Activated CD4-positive, alpha-beta T cell treated with anti-CD3 and anti-CD28 coated beads, Interleukin-2, Interleukin-6, amounts not matched to agents 100 ng/mL and 50 ng/mL, durations not matched to agents 16 hours and 8 hours (primary cell): ENCODE data around the gene FAM124A.

Experiments
- DNase-seq: peaks from one replicate; pipeline ENCODE4 v3.0.0-alpha.2; 2020

Gene FAM124A, protein sequence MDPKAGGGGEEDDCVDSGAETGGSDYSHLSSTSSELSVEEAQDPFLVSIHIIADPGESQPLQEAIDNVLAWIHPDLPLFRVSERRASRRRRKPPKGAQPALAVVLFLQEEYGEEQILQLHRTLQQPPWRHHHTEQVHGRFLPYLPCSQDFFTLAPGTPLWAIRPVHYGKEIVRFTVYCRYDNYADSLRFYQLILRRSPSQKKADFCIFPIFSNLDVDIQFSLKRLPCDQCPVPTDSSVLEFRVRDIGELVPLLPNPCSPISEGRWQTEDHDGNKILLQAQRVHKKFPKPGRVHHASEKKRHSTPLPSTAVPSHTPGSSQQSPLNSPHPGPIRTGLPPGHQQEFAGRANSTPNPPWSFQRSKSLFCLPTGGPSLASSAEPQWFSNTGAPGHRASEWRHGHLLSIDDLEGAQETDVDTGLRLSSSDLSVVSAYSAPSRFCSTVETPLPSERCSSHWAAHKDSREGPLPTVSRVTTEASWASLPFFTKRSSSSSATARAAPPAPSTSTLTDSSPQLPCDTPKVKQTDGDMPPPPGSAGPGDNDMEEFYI

GRCh38 chr13:51222037-51222685 is at the start of gene FAM124A:
Gene FAM124A (plus strand): TSS chr13:51222398. CDS start chr13:51222502, 104 bp downstream.
- peak; percentile 60 for DNase-seq

GRCh38 chr13:51175021-51175420 is 47.2 kb upstream of the FAM124A start:
- no peak for DNase-seq

DNA sequence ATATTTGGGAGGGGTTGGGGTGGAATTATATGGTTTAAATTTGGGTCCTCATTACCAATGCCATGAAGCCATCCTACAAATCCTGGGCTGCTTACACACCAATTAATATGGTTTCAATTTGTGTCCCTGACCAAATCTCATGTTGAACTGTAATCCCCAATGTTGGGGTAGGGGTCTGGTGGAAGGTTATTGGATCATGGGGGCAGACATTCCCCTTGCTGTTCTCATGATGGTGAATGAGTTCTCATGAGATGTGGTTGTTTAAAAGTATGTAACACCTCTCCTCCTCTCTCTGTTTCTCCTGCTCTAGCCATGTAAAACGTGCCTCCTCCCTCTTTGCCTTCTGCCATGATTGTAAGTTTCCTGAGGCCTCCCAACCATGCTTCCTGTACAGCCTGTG is 46.6 kb upstream of the FAM124A start:
- no peak for DNase-seq

GRCh38 chr13:51177188-51177587 is 45.0 kb upstream of the FAM124A start:
- no peak for DNase-seq

- no peak for DNase-seq
Measured at GRCh38 chr13:51178456-51179074, 43.6 kb upstream of the FAM124A start.

DNA sequence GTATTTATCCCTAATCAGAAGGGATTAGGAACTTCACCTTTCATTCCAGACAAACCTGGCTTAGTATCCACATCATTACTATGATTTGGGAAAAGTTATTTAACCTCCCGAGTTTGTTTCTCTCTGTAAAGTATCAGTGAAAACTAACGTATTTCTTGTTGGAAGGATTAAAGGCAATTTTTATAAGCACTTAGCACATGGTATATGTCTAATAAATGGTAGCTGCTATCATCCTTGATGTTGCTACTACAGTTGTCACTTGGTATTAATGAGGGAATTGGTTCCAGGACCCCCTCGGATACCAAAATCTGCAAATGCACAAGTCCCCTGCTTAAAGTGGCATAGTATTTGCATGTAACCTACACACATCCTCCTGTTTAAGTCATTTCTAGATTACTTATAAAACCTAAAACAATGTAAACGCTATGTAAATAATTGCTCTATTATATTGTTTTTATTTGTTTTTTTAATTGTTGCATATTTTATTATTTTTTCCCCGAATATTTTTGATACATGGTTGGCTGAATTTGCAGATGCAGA is 42.7 kb upstream of the FAM124A start:
- no peak for DNase-seq

DNA sequence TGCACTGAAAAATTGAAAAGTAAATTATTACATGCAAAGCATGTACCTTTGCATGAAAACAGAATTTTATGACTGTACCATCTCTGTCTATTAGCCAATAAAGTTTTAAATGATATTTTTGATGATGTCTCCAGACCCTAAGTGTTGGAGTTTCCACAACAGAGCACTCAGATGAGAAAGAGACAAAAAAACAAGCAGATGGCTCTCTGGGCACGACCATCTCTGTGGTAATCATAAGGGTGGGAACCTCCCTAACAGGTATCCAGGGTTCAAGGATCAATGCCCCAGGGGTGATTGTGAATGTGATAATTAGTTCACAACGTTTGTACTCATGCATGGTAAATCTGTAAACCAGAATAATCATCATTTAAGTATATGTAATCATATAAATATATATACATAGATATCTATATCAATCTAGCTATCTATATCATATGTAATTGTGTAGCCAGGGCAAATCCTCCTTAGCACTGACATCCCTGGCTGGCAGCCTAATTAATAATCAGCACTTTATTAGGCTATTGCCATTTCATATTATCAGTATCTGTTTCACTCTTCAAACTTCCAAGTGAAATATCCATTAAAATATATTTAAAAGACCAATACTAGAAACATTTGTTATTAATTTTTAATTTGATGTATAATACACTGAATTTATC is 41.2 kb upstream of the FAM124A start:
- DNase-seq = no peak

DNA sequence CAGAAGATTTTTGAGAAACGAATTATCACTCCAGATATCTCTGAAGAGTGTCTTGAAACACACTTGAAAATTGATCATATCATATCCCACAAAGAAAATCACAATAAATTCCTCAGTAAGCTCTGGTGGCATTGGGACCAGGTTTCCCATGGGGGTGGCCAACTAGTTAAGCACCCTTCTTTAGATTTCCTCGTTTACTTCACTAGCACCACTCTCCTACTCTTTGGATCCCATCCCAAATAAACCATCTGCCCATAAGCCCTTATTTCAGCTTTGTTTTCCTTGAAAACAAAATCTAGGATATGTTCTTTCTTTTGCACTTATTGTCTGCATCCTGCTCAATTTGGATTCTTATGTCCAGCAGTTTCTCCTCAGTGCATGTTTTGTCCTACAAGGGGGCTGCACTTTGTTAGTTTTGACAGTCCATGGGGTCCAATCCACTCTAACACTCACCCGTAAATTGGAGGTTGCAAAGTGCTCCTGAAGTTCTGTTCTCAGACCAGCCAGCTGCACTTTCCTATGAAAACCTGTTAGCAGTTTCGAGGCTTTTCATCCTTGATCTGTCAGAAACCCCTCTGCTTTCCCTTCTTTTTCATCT is 40.3 kb upstream of the FAM124A start:
- DNase-seq = no peak

DNA sequence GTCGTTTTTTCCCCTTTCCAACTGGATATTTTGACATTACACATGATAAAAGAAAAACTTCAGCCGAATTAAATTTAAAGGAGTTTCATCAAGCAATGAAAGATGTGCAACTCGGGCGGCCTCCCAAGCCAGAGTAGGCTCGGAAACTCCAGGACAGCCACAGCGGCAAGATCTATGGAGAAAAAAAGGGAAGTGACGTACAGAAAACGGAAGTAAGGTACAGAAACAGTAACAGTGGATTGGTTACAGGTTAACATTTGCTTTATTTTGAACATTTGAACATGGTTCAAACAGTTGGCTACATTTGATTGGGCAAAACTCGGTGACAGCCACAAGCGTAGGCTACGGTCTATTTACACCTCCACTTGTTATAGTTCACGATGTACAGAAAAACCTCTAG is 30.5 kb upstream of the FAM124A start:
- DNase-seq = no peak

DNA sequence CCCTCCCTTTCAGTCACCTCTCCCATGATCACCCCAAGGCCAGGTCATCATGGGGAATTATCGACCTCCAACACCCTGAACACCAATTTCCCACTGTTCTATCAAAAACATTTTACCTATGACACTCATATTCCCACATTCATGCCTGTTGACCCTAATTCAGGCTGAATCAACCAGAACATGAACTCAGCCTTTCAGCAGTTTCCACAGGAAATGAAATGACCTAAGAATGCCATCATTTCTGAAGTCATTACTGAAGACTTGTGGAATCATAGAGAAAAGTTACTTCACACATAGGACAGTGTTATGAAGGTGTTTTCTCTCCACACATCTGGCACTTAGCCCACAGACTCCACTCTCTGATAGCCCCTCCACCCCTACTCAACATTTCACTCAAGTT is 29.9 kb upstream of the FAM124A start:
- peak; percentile 14 for DNase-seq

DNA sequence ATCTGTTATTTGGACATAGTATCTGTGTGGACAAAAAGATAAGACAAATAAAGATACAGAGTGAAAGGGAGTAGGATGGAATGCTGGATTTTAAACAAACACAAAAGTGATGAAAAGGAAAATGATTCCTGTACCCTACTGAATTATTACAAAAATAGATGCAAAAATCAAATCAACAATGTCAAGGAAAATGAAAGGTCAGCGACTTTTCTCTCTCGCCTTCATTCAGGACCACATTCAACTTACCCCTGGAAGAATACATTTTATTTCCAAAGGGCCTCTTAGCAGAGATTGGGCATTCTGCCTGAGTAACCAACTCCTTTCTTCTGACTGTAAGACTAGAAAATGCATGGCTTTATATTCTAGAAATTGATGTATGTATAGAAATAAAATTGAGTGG is 28.8 kb upstream of the FAM124A start:
- no peak for DNase-seq

GRCh38 chr13:51194942-51195341 is 27.3 kb upstream of the FAM124A start:
- DNase-seq = no peak

DNA sequence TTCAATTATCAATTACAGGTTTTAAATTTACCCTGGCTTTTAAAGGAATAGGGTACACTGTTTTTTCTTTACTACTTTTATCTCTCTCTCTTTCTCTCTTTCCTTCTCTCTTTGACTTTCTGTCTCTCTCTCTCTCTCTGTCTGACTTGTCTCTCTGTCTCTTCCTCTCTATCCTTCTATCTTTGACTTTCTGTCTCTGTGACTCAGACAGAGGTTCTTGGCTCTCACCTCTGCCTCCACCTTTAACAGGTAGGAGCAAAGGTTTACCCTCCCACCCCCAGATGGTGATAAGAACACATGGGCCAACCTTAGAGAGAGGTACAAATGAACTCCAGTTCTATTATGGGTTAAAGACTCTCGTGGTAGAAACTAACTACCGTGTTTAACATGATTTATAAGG is 20.3 kb upstream of the FAM124A start:
- no peak for DNase-seq

DNA sequence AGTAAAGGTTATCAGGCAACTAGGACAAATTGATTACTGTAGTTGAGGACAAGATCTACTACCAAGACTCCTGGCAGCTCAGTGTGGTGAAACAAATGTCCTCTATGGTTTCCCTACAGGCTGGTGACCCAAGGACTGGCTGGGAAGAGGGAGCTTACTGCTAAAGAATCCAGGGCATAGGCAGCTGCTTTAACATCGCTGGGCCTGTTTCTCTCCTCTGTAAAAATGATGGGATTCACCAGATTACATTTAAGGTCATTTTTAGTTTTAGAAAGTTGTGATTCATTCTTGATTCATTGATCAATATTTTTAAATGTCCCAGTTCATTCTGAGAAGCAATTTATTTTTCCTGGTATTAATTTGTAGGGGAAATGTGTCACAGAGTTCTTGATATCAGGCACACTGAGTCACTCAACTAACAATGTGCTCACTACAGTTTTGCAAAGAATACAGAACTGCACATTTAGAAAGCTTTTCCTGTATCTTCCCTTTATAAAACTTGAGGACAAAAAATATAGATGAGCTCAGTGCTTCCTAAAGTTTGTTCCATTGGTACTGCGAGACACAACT is 19.6 kb upstream of the FAM124A start:
- DNase-seq = no peak

GRCh38 chr13:51206584-51206983 is 15.6 kb upstream of the FAM124A start:
- no peak for DNase-seq

DNA sequence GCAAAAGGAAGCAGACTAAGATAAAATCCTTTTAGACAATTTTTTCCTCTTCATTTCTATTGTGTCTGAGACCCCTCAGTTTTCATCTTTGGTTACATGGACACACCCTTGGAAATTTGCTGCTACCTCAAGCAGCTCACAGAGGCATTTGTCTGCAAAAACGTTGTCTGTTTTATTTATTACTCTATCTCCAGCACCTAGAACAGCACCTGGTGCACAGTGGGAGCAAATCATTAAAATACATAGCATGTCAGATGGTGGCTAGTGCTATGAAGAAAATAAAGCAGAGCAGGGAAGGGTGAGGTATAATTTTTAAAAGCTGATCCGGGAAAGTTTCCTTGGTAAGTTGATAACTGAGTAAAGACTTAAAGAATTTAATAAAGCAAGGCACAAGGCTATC is 14.3 kb upstream of the FAM124A start:
- no peak for DNase-seq

- DNase-seq = no peak
Measured at GRCh38 chr13:51208716-51209115, 13.5 kb upstream of the FAM124A start.

DNA sequence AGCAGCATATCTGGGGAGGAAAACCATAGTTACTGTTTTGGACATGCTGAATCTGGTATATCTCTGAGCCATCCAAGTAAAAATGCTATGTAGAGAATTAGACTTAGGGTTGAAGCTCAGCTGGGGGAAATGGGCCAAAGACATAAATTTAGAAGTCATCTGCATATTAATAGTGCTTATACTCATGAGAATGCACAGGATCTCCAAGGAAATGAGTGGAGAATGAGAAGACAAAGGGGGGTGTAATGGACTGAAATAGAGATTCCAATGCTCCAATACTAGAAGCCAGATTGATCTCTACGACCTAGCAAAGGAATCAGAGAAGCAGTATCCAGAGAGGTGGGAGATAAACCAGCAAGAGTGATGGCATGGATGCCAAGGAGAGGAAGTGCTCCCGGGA is 10.3 kb upstream of the FAM124A start:
- no peak for DNase-seq

DNA sequence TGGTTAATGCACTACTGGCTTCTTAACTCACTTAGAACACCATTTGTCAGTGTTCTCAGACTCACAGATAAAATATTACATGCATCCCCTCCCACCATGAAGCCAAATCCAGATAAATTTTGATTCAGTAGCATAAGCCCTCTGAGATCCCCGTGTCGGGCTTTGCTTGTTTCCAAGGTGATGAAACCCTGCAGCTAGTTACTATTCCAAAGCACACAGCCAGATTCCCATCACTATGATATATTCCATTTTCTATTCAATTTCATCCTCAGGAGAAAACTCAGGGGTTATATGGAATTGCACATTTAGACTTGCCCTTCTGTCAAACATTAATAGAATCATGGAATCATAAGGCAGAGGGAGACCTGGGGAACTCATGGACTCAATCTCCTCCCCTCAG is 9.4 kb upstream of the FAM124A start:
- no peak for DNase-seq

DNA sequence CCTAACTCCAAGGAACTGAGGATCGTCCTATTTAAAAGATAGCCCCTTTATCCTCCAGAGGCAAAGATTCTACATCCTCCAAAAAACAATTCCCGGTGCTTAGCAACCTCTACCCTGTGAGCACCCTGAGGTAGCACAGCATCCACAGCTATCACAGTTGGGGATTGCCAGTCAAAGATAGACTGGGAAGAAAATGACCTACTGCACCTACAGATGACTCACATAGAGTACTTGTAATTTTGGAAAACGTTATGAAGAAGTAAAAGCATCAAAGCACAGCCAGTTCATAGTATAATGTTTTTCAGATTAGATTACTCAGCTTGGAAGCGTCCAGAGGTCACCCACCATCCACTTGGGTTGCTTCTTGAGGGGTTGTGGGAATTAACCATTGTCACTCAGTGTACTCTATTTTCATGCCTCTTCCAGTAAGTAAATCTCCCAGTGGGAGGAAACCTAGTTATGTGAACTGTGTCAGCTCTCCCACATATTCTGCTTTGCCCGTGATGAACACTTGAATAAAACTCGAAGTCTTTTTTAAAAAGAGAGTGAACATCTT is 8.9 kb upstream of the FAM124A start:
- DNase-seq = no peak

- DNase-seq = no peak
Measured at GRCh38 chr13:51218626-51219025, 3.6 kb upstream of the FAM124A start.

DNA sequence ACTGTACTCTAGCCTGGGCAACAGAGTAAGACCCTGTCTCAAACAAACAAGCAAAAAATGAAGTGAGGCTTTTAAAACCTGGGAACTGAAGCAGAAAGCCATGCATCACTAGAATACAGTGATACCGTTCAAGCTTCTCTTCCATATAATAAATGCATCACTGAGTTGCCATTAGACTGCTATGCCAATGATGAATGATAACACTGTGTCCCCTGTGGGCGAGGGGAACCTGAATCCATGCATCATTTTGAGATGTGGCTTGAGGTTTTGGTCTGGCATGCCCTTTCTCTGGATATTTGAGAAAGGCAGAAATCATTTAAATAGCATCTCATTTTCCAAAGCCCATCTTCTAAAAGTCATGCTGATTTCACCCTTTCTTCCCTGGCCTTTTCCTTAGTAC is 1.5 kb upstream of the FAM124A start:
- no peak for DNase-seq
